HG03097 (cell line): Measurements from ENCODE around the gene GPX4.

Experiments used
- ATAC-seq: cut with Tn5 transposase; IDR thresholded peaks from one replicate; pipeline ENCODE4 v1.9.1; 2021; ENCODE audit not compliant: unreplicated experiment, low FRiP score

The GPX4 gene

DNA sequence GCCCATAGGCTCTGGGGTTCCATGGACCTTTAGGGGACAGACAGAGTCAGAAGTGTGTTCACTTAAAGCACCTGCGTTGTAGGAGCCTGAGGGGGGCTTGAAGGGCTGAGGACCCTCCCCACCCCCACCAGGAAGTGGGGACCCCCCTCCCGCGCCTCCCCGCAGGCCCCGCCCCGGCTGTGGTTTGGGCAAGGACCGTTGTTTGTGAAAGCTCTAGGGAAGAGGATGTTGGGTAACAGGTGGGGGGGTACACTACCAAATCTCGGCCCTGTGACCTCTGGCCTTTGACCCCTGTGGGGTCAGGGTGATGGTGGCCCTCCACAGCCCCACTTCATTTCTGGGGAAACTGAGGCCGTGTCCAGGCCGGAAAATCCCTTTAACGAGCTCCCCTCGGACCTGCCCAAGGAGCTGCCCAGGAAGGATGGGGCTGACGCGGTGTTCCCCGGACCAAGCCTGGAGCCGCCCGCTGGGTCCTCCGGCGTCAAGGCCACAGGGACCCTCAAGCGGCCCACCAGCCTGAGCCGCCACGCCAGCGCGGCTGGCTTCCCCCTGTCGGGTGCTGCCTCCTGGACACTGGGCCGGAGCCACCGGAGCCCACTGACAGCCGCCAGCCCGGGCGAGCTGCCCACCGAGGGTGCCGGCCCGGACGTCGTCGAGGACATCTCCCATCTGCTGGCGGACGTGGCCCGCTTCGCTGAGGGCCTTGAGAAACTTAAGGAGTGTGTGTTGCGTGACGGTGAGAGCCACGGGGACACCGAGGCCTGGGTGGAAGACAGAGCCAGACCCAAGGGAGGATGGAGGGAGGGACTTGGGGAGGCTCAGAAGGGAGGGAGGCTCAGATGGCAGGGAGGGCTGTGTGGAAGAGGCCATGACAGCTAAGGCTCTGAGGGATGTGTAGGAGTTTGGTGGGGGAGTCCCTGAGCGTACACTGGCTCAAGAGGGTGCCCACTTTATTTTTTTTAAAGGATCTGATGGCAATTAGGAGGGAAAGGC is 35.5 kb upstream of the GPX4 start:
- ATAC-seq: no peak

GRCh38 chr19:1069009-1069779 is 34.6 kb upstream of the GPX4 start:
- no peak for ATAC-seq

GRCh38 chr19:1070576-1070930 is 33.2 kb upstream of the GPX4 start:
- ATAC-seq: no peak

- ATAC-seq: no peak
These were observed 32.6 kb upstream of the GPX4 start for GRCh38 chr19:1070931-1071791.

DNA sequence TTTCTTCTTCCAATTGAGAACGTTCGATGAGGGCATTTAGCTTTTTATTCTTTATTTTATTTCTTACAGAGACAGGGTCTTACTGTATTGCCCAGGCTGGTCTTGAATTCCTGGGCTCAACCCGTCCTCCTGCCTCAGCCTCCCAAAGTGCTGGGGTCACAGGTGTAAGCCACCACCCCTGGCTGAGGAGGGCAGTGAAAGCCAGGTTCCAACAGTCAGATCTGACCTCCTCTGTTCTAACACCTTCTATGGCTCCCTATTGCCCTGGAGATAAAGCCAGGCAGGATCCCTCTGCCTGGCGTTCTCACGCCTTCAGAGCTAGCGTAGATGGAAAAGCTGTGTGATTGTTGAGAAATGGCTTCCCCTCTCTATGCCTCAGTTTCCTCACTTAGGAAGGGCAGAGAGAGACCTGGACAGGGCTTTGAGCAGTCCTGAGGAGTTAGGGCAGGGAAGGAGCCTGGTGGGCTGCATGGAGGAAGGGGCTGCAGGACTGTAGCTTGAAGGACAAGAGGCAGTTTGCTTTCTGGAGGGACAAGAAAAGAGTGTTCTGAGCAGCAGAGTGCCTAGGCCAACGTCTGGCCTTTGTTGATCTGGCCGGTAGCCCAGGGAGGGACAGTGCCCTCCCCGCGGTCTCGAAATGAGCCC is 31.3 kb upstream of the GPX4 start:
- no peak for ATAC-seq

DNA sequence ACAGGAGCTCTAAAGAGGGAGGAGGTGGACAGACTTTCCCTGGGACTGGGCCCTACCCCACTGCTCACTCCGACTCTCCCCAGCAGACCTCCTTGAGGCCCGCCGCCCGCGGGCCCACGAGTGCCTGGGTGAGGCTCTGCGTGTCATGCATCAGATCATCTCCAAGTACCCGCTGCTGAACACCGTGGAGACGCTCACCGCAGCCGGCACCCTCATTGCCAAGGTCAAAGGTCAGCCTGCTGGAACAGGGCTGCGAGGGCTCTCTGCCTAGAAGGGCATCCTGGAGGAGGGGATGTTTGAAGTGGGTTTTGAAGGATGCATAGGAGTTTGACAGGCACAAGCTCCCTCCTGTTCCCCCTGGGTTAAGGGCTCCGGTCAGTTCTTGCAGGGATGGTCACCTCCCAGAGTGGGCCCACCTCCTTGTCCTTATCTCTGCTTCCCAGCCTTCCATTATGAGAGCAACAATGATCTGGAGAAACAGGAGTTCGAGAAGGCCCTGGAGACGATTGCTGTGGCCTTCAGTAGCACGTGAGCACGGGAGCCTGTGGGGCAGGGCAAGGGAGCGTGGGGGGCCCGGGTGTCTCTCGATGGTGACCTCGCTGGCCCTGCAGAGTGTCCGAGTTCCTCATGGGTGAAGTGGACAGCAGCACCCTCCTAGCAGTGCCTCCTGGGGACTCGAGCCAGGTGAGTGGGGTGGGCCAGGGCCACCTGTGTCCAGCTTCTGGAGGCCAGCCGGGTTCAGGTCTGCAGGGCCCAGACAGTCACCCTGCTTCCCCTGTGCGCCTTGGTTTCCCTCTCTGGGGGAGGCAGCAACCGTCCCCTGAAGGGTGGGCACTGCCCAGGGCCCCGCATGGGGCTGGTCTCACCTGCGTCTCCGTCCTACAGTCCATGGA is 30.5 kb upstream of the GPX4 start:
- no peak for ATAC-seq

DNA sequence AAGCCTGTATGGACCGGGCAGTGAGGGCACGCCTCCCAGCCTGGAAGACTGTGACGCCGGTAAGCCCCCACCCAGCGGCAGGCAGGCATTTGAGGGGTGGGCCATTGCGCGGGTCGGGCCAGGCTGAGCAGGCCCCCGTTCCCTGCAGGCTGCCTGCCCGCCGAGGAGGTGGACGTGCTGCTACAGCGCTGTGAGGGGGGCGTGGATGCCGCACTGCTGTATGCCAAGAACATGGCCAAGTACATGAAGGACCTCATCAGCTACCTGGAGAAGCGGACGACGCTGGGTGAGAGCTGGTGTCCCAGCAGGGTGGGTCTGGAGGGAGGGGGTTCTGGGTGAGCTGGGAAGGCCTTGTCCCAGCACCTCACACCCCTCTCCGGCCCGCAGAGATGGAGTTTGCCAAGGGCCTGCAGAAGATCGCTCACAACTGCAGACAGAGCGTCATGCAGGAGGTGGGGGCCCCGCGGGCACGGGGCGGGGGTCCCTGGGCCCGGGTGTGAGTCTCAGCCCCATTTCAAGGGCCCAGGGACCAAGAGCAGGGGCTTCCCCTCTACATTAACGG is 29.8 kb upstream of the GPX4 start:
- ATAC-seq: no peak

DNA sequence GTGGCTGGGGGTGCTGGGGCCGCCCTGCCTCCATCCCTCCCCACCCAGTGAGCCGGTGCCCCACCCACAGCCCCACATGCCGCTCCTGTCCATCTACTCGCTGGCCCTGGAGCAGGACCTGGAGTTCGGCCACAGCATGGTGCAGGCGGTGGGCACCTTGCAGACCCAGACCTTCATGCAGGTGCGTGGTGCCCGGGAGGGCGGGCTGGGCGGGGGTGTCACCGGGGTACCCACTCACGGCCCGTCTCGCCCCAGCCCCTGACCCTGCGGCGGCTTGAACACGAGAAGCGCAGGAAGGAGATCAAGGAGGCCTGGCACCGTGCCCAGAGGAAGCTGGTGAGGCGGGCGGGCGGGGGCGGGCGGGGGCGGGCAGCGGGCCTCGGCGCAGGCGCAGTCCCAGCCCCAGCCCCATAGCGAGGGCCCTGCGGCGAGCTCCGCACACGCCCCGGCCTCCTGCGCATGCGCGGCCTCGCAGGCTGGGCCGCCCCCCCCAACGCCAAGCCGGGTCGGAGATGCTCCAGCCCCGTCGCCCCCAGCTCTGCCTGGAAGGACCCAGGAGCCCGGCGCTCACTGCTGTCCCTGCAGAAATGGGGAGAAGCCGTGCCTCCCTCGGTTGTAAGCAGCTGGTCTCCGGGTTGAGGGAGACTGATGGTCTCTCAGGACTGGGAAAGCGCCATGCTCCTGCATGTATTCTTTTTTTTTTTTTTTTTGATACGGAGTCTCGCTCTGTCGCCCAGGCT is 29.1 kb upstream of the GPX4 start:
- ATAC-seq: peak; percentile 39

DNA sequence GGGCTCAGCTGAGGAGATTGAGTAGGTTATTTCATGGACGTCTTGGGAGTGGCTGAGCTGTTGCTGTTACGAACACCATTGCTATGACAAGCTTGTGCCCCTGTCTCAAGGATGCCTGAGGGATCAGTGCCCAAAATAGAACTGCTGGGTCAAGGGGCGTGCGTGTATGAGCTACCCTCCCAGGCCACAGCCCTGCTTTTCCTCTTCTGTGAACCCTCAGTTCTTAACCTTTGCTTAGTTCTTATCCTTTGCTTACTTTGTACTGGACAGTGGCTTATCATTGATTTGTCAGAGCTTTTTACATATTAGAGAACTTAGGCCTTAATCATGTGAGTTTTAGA is 27.8 kb upstream of the GPX4 start:
- ATAC-seq: no peak

- ATAC-seq: peak; percentile 66
These were observed 26.8 kb upstream of the GPX4 start for GRCh38 chr19:1076951-1077350.

DNA sequence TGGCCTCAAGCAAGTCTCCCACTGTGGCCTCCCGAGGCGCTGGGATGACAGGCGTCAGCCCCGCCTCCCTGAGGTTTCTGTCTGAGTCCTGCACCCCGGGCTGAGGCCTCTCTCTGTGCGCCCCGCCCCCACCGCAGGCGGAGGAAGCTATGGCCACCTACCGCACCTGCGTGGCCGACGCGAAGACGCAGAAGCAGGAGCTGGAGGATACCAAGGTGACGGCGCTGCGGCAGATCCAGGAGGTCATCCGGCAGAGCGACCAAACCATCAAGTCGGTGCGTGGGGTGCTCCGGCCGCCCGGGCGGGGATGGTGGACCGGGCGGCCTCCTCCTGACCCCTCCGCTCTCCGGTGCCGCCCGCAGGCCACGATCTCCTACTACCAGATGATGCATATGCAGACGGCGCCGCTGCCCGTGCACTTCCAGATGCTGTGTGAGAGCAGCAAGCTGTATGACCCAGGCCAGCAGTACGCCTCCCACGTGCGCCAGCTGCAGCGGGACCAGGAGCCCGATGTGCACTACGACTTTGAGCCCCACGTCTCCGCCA is 24.2 kb upstream of the GPX4 start:
- no peak for ATAC-seq

DNA sequence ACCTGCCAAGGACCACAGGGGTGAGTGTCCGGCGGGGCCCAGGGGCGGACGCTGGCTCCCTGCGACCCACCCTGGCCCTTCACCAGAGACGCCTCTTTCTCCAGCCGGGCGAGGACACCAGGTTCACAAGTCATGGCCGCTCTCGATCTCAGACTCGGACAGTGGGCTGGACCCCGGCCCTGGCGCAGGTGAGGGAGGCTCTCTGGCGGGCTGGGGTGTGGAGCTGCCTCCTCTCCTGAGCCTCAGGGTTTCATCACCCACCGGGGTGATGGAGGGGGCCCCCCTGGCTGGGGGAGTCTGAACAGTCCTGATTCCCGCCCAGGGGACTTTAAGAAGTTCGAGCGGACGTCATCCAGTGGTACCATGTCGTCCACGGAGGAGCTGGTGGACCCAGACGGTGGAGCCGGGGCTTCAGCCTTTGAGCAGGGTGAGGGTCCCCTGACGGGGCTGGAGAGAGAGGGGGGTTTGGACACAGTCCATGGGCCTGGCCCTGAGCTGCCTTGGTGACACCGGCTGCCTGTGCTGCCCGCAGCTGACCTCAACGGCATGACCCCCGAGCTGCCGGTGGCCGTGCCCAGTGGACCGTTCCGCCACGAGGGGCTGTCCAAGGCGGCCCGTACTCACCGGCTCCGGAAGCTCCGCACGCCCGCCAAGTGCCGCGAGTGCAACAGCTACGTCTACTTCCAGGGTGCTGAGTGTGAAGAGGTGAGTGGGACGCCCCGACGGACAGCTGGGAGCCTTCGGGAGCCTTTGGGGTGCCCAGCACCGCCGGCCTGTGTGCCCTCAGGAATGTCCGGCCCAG is 23.2 kb upstream of the GPX4 start:
- no peak for ATAC-seq

- ATAC-seq: no peak
These were observed 22.3 kb upstream of the GPX4 start for GRCh38 chr19:1081301-1082164.

DNA sequence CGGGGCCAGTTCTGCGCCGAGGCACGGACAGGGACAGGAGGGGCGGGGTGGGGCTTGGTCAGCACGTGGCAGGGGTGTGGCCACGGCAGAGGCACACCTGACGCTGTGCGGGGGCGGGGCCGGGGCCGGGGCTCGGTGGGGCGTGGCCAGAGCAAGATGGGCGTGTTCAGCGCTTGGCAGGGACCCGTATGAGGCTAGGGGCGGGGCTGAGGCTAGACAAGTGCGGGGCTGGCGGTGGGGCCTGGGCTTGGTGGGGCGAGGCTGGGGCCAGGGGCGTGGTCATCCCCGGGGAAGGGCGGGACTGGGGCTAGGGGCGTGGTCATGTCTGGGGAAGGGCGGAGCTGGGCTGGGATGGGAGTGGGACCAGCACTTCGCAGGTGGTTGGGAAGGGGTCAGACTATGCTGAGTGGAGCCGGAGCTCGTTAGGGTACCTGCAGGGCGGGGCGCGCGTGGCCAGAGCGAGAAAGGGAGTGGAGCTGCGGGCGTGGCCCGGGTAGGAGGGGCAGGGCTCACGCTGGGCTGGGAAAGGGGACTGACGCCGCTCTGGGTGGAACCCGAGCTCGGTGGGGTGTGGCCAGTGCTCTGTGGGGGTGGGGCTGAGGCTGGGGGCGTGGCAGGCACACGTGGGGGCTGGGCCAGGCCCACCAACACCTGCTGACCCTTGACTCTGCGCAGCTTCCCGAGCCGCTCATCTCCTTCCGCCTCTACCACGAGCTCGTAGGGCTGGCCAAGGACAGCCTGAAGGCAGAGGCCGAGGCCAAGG is 21.4 kb upstream of the GPX4 start:
- ATAC-seq: no peak

GRCh38 chr19:1082928-1083816 is 20.6 kb upstream of the GPX4 start:
- ATAC-seq: no peak
